SK-N-SH treated with all-trans-retinoic acid at 6 μM for 48 hours (cell line): ENCODE measurements around the gene RPP25L.

Experiments used
- ATAC-seq: fragments of 200-7000 bp; cut with Tn5 transposase; 3 replicates; pipeline ENCODE4 v1.9.1; 2020; ENCODE audit warnings: mild to moderate bottlenecking, moderate library complexity
- ARNTL ChIP-seq: fragments of 450-650 bp; formaldehyde crosslinking; IDR thresholded peaks from 2 replicates; pipeline ENCODE4 v1.5.0; 2020; ENCODE audit warnings: low read depth, mild to moderate bottlenecking, moderate library complexity, borderline replicate concordance
- BACH2 ChIP-seq: fragments of 250-450 bp; sonication (Bioruptor Pico); IDR thresholded peaks from 2 replicates; pipeline ENCODE4 v1.9.0; 2021; ENCODE audit warnings: mild to moderate bottlenecking, borderline replicate concordance
- CSDC2 ChIP-seq: fragments of 250-450 bp; sonication (Bioruptor Pico); IDR thresholded peaks from 2 replicates; pipeline ENCODE4 v1.5.0; 2020; ENCODE audit warnings: mild to moderate bottlenecking, moderate library complexity
- ESRRG ChIP-seq: fragments of 250-450 bp; sonication (Bioruptor Pico); IDR thresholded peaks from 2 replicates; pipeline ENCODE4 v1.6.1; 2021; ENCODE audit warnings: mild to moderate bottlenecking
- GLIS3 ChIP-seq: fragments of 250-450 bp; sonication (Bioruptor Pico); IDR thresholded peaks from 2 replicates; pipeline ENCODE4 v1.5.0; 2020; ENCODE audit warnings: mild to moderate bottlenecking, moderate library complexity
- ISL1 ChIP-seq: fragments of 250-450 bp; sonication (Bioruptor Pico); IDR thresholded peaks from 2 replicates; pipeline ENCODE4 v2.1.2; 2022; ENCODE audit warnings: mild to moderate bottlenecking, moderate library complexity
- OSR1 ChIP-seq: fragments of 250-450 bp; sonication (Bioruptor Pico); IDR thresholded peaks from 2 replicates; pipeline ENCODE4 v1.8.0; 2022; ENCODE audit warnings: moderate library complexity, mild to moderate bottlenecking, inconsistent platforms
- PATZ1 ChIP-seq: fragments of 250-450 bp; sonication (Bioruptor Pico); IDR thresholded peaks from 2 replicates; pipeline ENCODE4 v1.8.0; 2020; ENCODE audit warnings: mild to moderate bottlenecking, moderate library complexity, borderline replicate concordance
- POU6F1 ChIP-seq: fragments of 250-450 bp; sonication (Bioruptor Pico); IDR thresholded peaks from 2 replicates; pipeline ENCODE4 v1.8.0; 2021; ENCODE audit warnings: low read depth, mild to moderate bottlenecking, moderate library complexity, borderline replicate concordance
- RARB ChIP-seq: fragments of 250-450 bp; sonication (Bioruptor Pico); IDR thresholded peaks from 2 replicates; pipeline ENCODE4 v1.8.0; 2021; ENCODE audit warnings: mild to moderate bottlenecking, moderate library complexity
- SNAI2 ChIP-seq: fragments of 250-450 bp; sonication (Bioruptor Pico); IDR thresholded peaks from 2 replicates; pipeline ENCODE4 v1.5.0; 2020; ENCODE audit warnings: mild to moderate bottlenecking, moderate library complexity
- TCF4 ChIP-seq: fragments of 250-450 bp; sonication (Bioruptor Pico); IDR thresholded peaks from 2 replicates; pipeline ENCODE4 v1.8.0; 2021; ENCODE audit warnings: mild to moderate bottlenecking, moderate library complexity, borderline replicate concordance
- ZC3H10 ChIP-seq: fragments of 250-450 bp; sonication (Bioruptor Pico); IDR thresholded peaks from 2 replicates; pipeline ENCODE4 v1.5.1; 2021; ENCODE audit warnings: mild to moderate bottlenecking, moderate library complexity
- ZFP3 ChIP-seq: fragments of 250-450 bp; sonication (Bioruptor Pico); IDR thresholded peaks from 2 replicates; pipeline ENCODE4 v1.5.0; 2020; ENCODE audit warnings: mild to moderate bottlenecking, moderate library complexity
- ZFP30 ChIP-seq: fragments of 450-650 bp; formaldehyde crosslinking; IDR thresholded peaks from 2 replicates; pipeline ENCODE4 v1.5.0; 2022; ENCODE audit warnings: mild to moderate bottlenecking, moderate library complexity
- ZNF70 ChIP-seq: fragments of 450-650 bp; formaldehyde crosslinking; IDR thresholded peaks from 2 replicates; pipeline ENCODE4 v1.5.0; 2020; ENCODE audit warnings: mild to moderate bottlenecking, moderate library complexity
- ZNF8 ChIP-seq: fragments of 450-650 bp; formaldehyde crosslinking; IDR thresholded peaks from 2 replicates; pipeline ENCODE4 v1.5.0; 2020; ENCODE audit warnings: mild to moderate bottlenecking, moderate library complexity
- TF ChIP-seq, protein P1 (sequence below): fragments of 250-450 bp; sonication (Bioruptor Pico); IDR thresholded peaks from 2 replicates; pipeline ENCODE4 v1.5.0; 2020; ENCODE audit warnings: mild to moderate bottlenecking, moderate library complexity
- TF ChIP-seq, protein P2 (sequence below): fragments of 250-450 bp; sonication (Bioruptor Pico); IDR thresholded peaks from 2 replicates; pipeline ENCODE4 v1.5.1; 2021; ENCODE audit warnings: mild to moderate bottlenecking, moderate library complexity
- TF ChIP-seq, protein P3 (sequence below): fragments of 250-450 bp; sonication (Bioruptor Pico); IDR thresholded peaks from 2 replicates; pipeline ENCODE4 v1.5.1; 2020; ENCODE audit warnings: low read depth, mild to moderate bottlenecking, moderate library complexity

Gene RPP25L

GRCh38 chr9:34563262-34563661 is 48.6 kb downstream of the RPP25L start:
- no peak for ATAC-seq
- TF ChIP-seq ISL1 (CRISPR knock-in tag) (no peak), ZFP30 (CRISPR knock-in tag) (no peak), ARNTL (CRISPR knock-in tag) (no peak), ZC3H10 (CRISPR knock-in tag) (no peak), CSDC2 (no peak), ZNF8 (CRISPR knock-in tag) (no peak), RARB (CRISPR knock-in tag) (no peak), BACH2 (CRISPR knock-in tag) (no peak), POU6F1 (CRISPR knock-in tag) (no peak), TCF4 (no peak), ZFP3 (no peak), ZNF70 (CRISPR knock-in tag) (no peak), ESRRG (CRISPR knock-in tag) (no peak), PATZ1 (CRISPR knock-in tag) (no peak), OSR1 (no peak)
- TF ChIP-seq, protein P1, sequence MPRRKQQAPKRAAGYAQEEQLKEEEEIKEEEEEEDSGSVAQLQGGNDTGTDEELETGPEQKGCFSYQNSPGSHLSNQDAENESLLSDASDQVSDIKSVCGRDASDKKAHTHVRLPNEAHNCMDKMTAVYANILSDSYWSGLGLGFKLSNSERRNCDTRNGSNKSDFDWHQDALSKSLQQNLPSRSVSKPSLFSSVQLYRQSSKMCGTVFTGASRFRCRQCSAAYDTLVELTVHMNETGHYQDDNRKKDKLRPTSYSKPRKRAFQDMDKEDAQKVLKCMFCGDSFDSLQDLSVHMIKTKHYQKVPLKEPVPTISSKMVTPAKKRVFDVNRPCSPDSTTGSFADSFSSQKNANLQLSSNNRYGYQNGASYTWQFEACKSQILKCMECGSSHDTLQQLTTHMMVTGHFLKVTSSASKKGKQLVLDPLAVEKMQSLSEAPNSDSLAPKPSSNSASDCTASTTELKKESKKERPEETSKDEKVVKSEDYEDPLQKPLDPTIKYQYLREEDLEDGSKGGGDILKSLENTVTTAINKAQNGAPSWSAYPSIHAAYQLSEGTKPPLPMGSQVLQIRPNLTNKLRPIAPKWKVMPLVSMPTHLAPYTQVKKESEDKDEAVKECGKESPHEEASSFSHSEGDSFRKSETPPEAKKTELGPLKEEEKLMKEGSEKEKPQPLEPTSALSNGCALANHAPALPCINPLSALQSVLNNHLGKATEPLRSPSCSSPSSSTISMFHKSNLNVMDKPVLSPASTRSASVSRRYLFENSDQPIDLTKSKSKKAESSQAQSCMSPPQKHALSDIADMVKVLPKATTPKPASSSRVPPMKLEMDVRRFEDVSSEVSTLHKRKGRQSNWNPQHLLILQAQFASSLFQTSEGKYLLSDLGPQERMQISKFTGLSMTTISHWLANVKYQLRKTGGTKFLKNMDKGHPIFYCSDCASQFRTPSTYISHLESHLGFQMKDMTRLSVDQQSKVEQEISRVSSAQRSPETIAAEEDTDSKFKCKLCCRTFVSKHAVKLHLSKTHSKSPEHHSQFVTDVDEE (CRISPR knock-in tag) = no peak
- TF ChIP-seq, protein P2, sequence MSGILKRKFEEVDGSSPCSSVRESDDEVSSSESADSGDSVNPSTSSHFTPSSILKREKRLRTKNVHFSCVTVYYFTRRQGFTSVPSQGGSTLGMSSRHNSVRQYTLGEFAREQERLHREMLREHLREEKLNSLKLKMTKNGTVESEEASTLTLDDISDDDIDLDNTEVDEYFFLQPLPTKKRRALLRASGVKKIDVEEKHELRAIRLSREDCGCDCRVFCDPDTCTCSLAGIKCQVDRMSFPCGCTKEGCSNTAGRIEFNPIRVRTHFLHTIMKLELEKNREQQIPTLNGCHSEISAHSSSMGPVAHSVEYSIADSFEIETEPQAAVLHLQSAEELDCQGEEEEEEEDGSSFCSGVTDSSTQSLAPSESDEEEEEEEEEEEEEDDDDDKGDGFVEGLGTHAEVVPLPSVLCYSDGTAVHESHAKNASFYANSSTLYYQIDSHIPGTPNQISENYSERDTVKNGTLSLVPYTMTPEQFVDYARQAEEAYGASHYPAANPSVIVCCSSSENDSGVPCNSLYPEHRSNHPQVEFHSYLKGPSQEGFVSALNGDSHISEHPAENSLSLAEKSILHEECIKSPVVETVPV (CRISPR knock-in tag) = no peak
- TF ChIP-seq, protein P3, sequence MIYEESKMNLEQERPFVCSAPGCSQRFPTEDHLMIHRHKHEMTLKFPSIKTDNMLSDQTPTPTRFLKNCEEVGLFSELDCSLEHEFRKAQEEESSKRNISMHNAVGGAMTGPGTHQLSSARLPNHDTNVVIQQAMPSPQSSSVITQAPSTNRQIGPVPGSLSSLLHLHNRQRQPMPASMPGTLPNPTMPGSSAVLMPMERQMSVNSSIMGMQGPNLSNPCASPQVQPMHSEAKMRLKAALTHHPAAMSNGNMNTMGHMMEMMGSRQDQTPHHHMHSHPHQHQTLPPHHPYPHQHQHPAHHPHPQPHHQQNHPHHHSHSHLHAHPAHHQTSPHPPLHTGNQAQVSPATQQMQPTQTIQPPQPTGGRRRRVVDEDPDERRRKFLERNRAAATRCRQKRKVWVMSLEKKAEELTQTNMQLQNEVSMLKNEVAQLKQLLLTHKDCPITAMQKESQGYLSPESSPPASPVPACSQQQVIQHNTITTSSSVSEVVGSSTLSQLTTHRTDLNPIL (CRISPR knock-in tag) = no peak

GRCh38 chr9:34562135-34562745 is 49.7 kb downstream of the RPP25L start:
- TF ChIP-seq ESRRG (CRISPR knock-in tag) (no peak), SNAI2 (CRISPR knock-in tag) (no peak)
- no peak for ATAC-seq

- ATAC-seq = no peak; the same call in 2 of the 3 replicates
- TF ChIP-seq ZFP30 (CRISPR knock-in tag) = no peak
- no peak for TF ChIP-seq ZC3H10 (CRISPR knock-in tag)
- TF ChIP-seq GLIS3 (CRISPR knock-in tag) = no peak
Measured at GRCh38 chr9:34560599-34561214, 51.2 kb downstream of the RPP25L start.
